ENCODE measurements around the gene SLC45A1.
"Not testable (repeated sequence)": the region's sequence is repeated elsewhere in the genome, so short reads cannot be mapped to it uniquely, and the experiment has no call there.

The SLC45A1 gene

GRCh38 chr1:8377271-8377981 is 59.5 kb downstream of the SLC45A1 start:
- TF ChIP-seq CTCF (conservative IDR thresholded peaks at IDR 0.05; ENCODE audit: low read depth, low read length): no peak
- DNase-seq (ENCODE audit: low read depth): no peak
- no peak overlapping the region for H3K4me3 ChIP-seq (ENCODE audit: low read depth, low read length)

- no peak for TF ChIP-seq CTCF (conservative IDR thresholded peaks at IDR 0.05; ENCODE audit: low read depth, low read length)
- H3K4me3 ChIP-seq (ENCODE audit: low read depth, low read length): no peak overlapping the region
- DNase-seq (ENCODE audit: low read depth): peak; percentile 75
Measured at GRCh38 chr1:8378178-8378577, 60.3 kb downstream of the SLC45A1 start.

GRCh38 chr1:8378981-8379470 is 61.1 kb downstream of the SLC45A1 start:
- TF ChIP-seq CTCF (conservative IDR thresholded peaks at IDR 0.05; ENCODE audit: low read depth, low read length): no peak
- H3K4me3 ChIP-seq (ENCODE audit: low read depth, low read length): no peak overlapping the region
- DNase-seq (ENCODE audit: low read depth): no peak

GRCh38 chr1:8379513-8380186 is 61.7 kb downstream of the SLC45A1 start:
- DNase-seq (ENCODE audit: low read depth): no peak
- H3K4me3 ChIP-seq (ENCODE audit: low read depth, low read length): no peak overlapping the region
- TF ChIP-seq CTCF (conservative IDR thresholded peaks at IDR 0.05; ENCODE audit: low read depth, low read length): no peak

- DNase-seq (ENCODE audit: low read depth); H3K4me3 ChIP-seq (ENCODE audit: low read depth, low read length): not testable (repeated sequence)
Measured at GRCh38 chr1:8380310-8380709, 62.4 kb downstream of the SLC45A1 start.

- peak; percentile 70 for DNase-seq (ENCODE audit: low read depth)
- no peak for TF ChIP-seq CTCF (conservative IDR thresholded peaks at IDR 0.05; ENCODE audit: low read depth, low read length)
- H3K4me3 ChIP-seq (ENCODE audit: low read depth, low read length): no peak overlapping the region
Measured at GRCh38 chr1:8381618-8382017, 63.7 kb downstream of the SLC45A1 start.

- TF ChIP-seq CTCF (conservative IDR thresholded peaks at IDR 0.05; ENCODE audit: low read depth, low read length): no peak
- DNase-seq (ENCODE audit: low read depth): peak; percentile 67
- no peak overlapping the region for H3K4me3 ChIP-seq (ENCODE audit: low read depth, low read length)
Measured at GRCh38 chr1:8382051-8382505, 64.2 kb downstream of the SLC45A1 start.
